ENCODE measurements around the gene MRPL43.

DNA sequence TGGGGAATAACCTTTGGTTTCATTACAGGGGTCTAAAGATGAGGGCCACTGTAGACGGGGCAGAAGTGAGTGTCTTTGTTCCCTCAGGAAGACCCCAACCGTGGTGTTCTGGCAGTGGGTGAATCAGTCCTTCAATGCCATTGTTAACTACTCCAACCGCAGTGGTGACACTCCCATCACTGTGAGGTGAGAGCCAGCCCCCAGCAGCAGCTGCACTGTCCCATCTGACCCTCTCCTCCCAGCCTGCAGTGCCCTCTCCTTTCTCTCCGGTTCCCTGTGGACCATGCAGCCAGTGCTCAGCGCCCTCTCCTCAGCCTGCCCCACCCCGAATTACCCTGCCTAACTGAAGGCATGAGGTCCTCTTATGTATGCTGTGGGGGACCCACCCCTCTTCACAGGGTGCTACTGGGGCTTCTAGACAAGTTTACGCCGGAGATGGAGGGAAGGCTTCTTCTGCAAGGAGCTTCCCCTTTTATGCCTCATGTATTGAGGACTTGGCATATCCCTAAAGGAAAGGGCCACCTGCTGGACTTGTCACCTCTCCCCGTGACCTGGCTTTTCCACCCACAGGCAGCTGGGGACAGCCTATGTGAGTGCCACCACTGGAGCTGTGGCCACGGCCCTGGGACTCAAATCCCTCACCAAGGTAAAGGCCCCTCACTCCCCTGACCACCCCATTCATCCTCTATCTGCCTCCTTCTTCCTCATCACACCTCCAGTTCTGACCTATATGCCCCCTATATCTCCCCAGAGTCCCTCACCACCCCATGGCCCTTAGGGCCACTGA is 48.8 kb upstream of the MRPL43 start:
- TF ChIP-seq, protein P1, sequence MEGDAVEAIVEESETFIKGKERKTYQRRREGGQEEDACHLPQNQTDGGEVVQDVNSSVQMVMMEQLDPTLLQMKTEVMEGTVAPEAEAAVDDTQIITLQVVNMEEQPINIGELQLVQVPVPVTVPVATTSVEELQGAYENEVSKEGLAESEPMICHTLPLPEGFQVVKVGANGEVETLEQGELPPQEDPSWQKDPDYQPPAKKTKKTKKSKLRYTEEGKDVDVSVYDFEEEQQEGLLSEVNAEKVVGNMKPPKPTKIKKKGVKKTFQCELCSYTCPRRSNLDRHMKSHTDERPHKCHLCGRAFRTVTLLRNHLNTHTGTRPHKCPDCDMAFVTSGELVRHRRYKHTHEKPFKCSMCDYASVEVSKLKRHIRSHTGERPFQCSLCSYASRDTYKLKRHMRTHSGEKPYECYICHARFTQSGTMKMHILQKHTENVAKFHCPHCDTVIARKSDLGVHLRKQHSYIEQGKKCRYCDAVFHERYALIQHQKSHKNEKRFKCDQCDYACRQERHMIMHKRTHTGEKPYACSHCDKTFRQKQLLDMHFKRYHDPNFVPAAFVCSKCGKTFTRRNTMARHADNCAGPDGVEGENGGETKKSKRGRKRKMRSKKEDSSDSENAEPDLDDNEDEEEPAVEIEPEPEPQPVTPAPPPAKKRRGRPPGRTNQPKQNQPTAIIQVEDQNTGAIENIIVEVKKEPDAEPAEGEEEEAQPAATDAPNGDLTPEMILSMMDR (conservative IDR thresholded peaks at IDR 0.05; ENCODE audit: low read length), result no peak
- TF ChIP-seq EZH2phosphoT487 (IDR thresholded peaks at IDR 0.05; ENCODE audit: borderline replicate concordance, low read depth, low read length), result no peak

Measured in OCI-LY7 (cell line).